Hepatocyte (in vitro differentiated cells): Measurements from ENCODE around the gene DLG2. TPM values are rescaled to one million over a fixed set of nuclear protein-coding genes. Genes with fewer than 3 reads are reported as not detected.

Experiments used
- DNase-seq: peaks from one replicate; pipeline ENCODE4 v3.0.0-alpha.2; 2016; ENCODE audit warnings: low spot score
- H2AFZ ChIP-seq: fragments of 200-600 bp; sonication (generic); 2 replicates; pipeline ENCODE4 v1.6.0; 2016; ENCODE audit warnings: antibody characterized with exemption, mild to moderate bottlenecking
- H3K27ac ChIP-seq: fragments of 200-600 bp; sonication (generic); 2 replicates; pipeline ENCODE4 v1.5.1; 2016; ENCODE audit warnings: mild to moderate bottlenecking
- H3K27me3 ChIP-seq: fragments of 200-600 bp; sonication (generic); 2 replicates; pipeline ENCODE4 v1.6.1; 2016
- H3K36me3 ChIP-seq: fragments of 200-600 bp; sonication (generic); replicated peaks from 2 replicates; pipeline ENCODE4 v1.5.1; 2016; ENCODE audit warnings: low read depth; ENCODE audit not compliant: insufficient read depth
- H3K4me1 ChIP-seq: fragments of 200-600 bp; sonication (generic); 2 replicates; pipeline ENCODE4 v1.5.1; 2016; ENCODE audit warnings: mild to moderate bottlenecking, moderate library complexity; ENCODE audit not compliant: insufficient read depth
- H3K4me2 ChIP-seq: fragments of 200-600 bp; sonication (generic); 2 replicates; pipeline ENCODE4 v1.6.0; 2016
- H3K4me3 ChIP-seq: fragments of 200-600 bp; sonication (generic); 2 replicates; pipeline ENCODE4 v1.5.1; 2016; ENCODE audit warnings: mild to moderate bottlenecking
- H3K79me2 ChIP-seq: fragments of 200-600 bp; sonication (generic); 2 replicates; pipeline ENCODE4 v1.6.0; 2017; ENCODE audit warnings: mild to moderate bottlenecking
- H3K9me2 ChIP-seq: fragments of 200-600 bp; sonication (generic); replicated peaks from 2 replicates; pipeline ENCODE4 v1.6.0; 2017; ENCODE audit warnings: mild to moderate bottlenecking; ENCODE audit not compliant: insufficient read depth
- H3K9me3 ChIP-seq: fragments of 200-600 bp; sonication (generic); 2 replicates; pipeline ENCODE4 v1.5.1; 2016; ENCODE audit warnings: low read depth, mild to moderate bottlenecking
- H4K20me1 ChIP-seq: fragments of 200-600 bp; sonication (generic); 2 replicates; pipeline ENCODE4 v1.6.0; 2016; ENCODE audit warnings: mild to moderate bottlenecking; ENCODE audit not compliant: insufficient read depth, poor library complexity, severe bottlenecking
- EZH2 ChIP-seq: fragments of 200-600 bp; sonication (generic); IDR thresholded peaks from 2 replicates; pipeline ENCODE4 v1.6.1; 2016; ENCODE audit warnings: antibody characterized with exemption, mild to moderate bottlenecking, borderline replicate concordance
- EZH2phosphoT487 ChIP-seq: fragments of 200-600 bp; sonication (generic); IDR thresholded peaks from one replicate; pipeline ENCODE4 v1.6.1; 2018; ENCODE audit warnings: antibody characterized with exemption, mild to moderate bottlenecking, low read depth, moderate library complexity; ENCODE audit not compliant: unreplicated experiment, severe bottlenecking
- WGBS: methylation state at CpG from one replicate; pipeline ENCODE4 v1.1.6; 2016; ENCODE audit warnings: low lambda C conversion rate; ENCODE audit errors: missing lambda C conversion rate; 5-methylcytosine and 5-hydroxymethylcytosine counted together
- polyA plus RNA-seq: library from polyadenylated mRNA; unstranded; fragments of >200 nt; fragmentation: Nextera tagmentation; extraction: Ambion mirVana; gene quantifications from 2 replicates; pipeline ENCODE4 v1.2.1, GENCODE V29; 2016
- total RNA-seq: library from RNA; depleted of rRNA; stranded (reverse); fragments of >200 nt; gene quantifications from 2 replicates; pipeline ENCODE4 v1.2.3, GENCODE V29; 2014
- TF ChIP-seq, protein P1 (sequence below): fragments of 200-600 bp; sonication (generic); IDR thresholded peaks from 2 replicates; pipeline ENCODE4 v1.5.1; 2016; ENCODE audit warnings: antibody characterized with exemption, mild to moderate bottlenecking; ENCODE audit not compliant: poor library complexity

Gene DLG2
- total and polyA plus RNA-seq, 2 experiments from 2014 or later: 2.6 to 6.8 TPM

DNA sequence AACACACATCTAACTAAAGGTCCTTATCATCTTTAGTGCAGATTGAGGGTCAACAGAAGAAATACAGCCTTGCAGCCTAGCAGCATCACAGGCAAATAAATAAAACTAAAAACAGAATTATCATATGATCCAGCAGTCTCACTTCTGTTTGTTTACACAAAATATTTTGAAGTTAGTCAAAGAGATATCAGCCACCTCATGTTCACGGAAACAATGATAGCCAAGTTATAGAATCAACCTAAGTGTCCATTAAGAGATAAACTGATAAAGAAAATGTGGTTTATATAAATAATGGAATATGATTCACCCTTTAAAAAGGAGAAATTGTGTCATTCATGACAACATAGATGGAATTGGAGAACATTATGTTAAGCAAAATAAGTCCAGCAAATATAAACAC, 1602.9 kb downstream of the DLG2 start:
- Histone ChIP-seq H3K4me3 (no peak overlapping the region), H3K79me2 (no peaks in the 10 kb centered on the region), H3K36me3 (no peaks in the 10 kb centered on the region), H3K9me3 (no peaks in the 10 kb centered on the region), H3K4me1 (no peaks in the 10 kb centered on the region), H4K20me1 (no peaks in the 10 kb centered on the region), H3K27me3 (no peaks in the 10 kb centered on the region), H2AFZ (no peak overlapping the region), H3K9me2 (no peaks in the 10 kb centered on the region), H3K4me2 (no peak overlapping the region), H3K27ac (no peak overlapping the region)
- no peak for DNase-seq
- 74% methylated on average over 1 of the region's 1 CpG for WGBS
- TF ChIP-seq EZH2 (no peak), EZH2phosphoT487 (no peak)
- TF ChIP-seq, protein P1, sequence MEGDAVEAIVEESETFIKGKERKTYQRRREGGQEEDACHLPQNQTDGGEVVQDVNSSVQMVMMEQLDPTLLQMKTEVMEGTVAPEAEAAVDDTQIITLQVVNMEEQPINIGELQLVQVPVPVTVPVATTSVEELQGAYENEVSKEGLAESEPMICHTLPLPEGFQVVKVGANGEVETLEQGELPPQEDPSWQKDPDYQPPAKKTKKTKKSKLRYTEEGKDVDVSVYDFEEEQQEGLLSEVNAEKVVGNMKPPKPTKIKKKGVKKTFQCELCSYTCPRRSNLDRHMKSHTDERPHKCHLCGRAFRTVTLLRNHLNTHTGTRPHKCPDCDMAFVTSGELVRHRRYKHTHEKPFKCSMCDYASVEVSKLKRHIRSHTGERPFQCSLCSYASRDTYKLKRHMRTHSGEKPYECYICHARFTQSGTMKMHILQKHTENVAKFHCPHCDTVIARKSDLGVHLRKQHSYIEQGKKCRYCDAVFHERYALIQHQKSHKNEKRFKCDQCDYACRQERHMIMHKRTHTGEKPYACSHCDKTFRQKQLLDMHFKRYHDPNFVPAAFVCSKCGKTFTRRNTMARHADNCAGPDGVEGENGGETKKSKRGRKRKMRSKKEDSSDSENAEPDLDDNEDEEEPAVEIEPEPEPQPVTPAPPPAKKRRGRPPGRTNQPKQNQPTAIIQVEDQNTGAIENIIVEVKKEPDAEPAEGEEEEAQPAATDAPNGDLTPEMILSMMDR: no peak

DNA sequence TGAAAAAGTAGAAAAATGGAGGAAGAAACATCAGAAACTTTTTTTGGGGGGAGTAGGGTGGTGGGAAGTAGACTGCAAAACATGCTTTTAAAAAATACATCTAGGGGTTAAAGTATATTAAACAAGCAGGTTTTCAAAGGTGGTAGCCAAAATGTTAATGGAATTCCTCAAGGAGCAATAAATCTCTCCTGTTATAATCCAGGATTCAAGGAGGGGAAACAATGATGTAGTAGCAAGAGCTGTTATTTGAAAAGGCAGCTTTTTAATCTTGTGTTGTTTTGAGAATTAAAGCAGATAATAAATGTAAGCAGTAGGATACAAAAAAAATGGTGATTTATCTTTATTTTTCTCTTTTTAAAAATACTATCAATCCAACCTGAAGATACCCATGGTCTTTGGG, 1604.4 kb downstream of the DLG2 start:
- Histone ChIP-seq H3K4me2 (no peak overlapping the region), H3K79me2 (no peaks in the 10 kb centered on the region), H3K4me1 (no peaks in the 10 kb centered on the region), H3K27ac (no peak overlapping the region), H3K9me2 (no peaks in the 10 kb centered on the region), H3K9me3 (no peaks in the 10 kb centered on the region), H3K27me3 (no peaks in the 10 kb centered on the region), H3K36me3 (no peaks in the 10 kb centered on the region), H3K4me3 (no peak overlapping the region), H2AFZ (no peak overlapping the region), H4K20me1 (no peaks in the 10 kb centered on the region)
- no peak for DNase-seq
- TF ChIP-seq, protein P1: no peak
- no peak for TF ChIP-seq EZH2phosphoT487
- TF ChIP-seq EZH2: no peak

DNA sequence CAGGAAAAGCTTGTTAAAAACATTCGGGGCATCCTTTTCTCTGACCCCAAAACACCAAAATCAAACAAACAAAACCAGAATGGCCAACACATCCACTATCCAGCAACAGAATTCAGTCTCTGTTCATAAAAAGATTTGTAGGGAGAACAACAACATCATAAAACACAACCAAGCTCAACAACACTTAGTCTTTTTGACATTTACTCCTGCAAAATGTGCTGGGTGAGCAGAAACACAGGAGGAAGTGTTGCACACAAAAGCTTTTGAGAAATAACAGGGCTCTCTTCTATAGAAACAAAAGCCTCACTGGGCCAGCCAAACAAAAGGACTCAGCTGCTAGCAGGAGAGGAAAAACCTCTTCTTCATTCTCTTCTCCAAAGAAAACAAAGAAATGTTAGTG, 1604.9 kb downstream of the DLG2 start:
- Histone ChIP-seq H4K20me1 (no peaks in the 10 kb centered on the region), H3K4me1 (no peaks in the 10 kb centered on the region), H3K27me3 (no peaks in the 10 kb centered on the region), H3K9me3 (no peaks in the 10 kb centered on the region), H3K36me3 (no peaks in the 10 kb centered on the region), H3K4me2 (no peak overlapping the region), H3K27ac (no peak overlapping the region), H2AFZ (no peak overlapping the region), H3K9me2 (no peaks in the 10 kb centered on the region), H3K4me3 (no peak overlapping the region), H3K79me2 (no peaks in the 10 kb centered on the region)
- TF ChIP-seq EZH2 (no peak), EZH2phosphoT487 (no peak)
- TF ChIP-seq, protein P1: no peak
- WGBS: 41% methylated on average over 1 of the region's 1 CpG
- DNase-seq: no peak

DNA sequence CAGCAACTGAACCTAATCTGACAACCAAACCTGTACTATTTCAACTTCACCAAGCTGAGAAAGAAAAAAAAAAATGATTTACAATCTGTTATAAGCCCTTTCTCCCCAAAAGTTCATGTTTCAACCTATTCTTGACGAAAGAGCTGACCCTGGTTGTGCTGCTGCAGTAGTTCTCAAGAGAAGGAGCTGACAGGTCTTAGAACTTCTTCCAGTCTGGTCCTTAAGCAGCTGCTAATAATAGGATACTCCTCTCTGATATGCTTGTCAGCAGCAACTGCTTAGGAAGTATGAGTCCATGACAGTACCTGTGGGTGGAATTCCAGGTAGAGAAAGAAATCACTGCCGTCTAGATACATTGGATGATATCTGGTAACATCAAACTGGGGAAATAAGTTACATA, 1605.9 kb downstream of the DLG2 start:
- Histone ChIP-seq H3K36me3 (no peaks in the 10 kb centered on the region), H3K9me3 (no peaks in the 10 kb centered on the region), H3K79me2 (no peaks in the 10 kb centered on the region), H4K20me1 (no peaks in the 10 kb centered on the region), H3K9me2 (no peaks in the 10 kb centered on the region), H2AFZ (no peak overlapping the region), H3K4me1 (no peaks in the 10 kb centered on the region), H3K4me2 (no peak overlapping the region), H3K27ac (no peak overlapping the region), H3K4me3 (no peak overlapping the region), H3K27me3 (no peaks in the 10 kb centered on the region)
- TF ChIP-seq EZH2 (no peak), EZH2phosphoT487 (no peak)
- TF ChIP-seq, protein P1: no peak
- no peak for DNase-seq
- 73% methylated on average over 2 of the region's 2 CpGs for WGBS
